Stimulated activated CD8-positive, alpha-beta memory T cell treated with anti-CD3 and anti-CD28 coated beads, Interleukin-4, amount 100 ng/mL, for 48 hours (primary cell): ENCODE measurements around the gene CDKAL1.

Source experiments
- DNase-seq: peaks from one replicate; pipeline ENCODE4 v3.0.0-alpha.2; 2020

Gene CDKAL1

DNA sequence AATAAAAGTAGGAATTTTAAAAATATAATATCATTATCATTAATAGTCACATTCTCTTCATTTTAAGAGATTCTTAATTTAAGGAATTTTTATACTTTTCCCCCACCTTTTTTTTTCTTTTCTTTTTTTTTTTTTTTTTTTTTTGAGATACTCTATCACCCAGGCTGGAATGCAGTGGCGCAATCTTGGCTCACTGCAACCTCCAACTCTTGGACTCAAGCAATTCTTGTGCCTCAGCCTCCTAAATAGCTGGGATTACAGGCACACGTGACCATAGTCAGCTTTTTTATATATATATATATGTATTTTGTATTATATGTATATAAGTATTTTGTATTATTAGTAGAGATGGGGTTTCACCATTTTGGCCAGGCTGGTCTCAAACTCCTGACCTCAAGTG lies 457.7 kb downstream of the CDKAL1 start:
- DNase-seq = no peak

DNA sequence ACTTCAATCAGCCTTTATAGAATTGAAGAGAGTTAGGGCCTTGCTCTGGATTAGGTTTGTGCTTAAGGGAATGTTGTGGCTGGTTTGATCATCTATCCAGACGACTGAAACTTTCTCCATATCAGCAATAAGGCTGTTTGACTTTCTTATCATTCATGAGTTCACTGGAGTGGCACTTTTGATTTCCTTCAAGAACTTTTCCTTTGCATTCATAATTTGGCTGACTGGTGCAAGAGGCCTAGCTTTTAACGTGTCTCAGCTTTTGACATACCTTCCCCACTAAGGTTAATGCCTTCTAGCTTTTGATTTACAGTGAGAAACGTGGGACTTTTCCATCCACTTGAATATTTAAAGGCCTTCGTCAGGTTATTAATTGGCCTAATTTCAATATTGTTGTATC lies 461.8 kb downstream of the CDKAL1 start:
- DNase-seq = no peak

- no peak for DNase-seq
These were observed 463.0 kb downstream of the CDKAL1 start for GRCh38 chr6:20997143-20997769.

DNA sequence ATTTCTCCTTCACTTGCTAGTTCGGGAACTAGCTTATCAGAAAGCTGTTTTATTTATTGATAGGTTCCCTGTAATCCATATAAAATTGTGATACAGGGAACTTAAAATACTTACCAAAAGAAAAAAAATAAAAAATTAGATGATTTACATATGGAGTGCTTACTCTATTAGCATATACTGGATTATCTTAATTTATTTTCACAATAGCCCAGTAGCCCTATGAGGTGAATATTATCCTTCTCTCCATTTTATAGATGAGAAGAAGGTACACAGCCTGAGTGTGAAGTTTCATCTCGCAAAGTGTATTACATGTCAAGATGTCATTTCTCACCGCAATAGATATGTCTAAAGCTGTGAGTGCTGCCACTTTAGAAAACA lies 463.5 kb downstream of the CDKAL1 start:
- no peak for DNase-seq

- no peak for DNase-seq
These were observed 464.6 kb downstream of the CDKAL1 start for GRCh38 chr6:20998748-20999448.

DNA sequence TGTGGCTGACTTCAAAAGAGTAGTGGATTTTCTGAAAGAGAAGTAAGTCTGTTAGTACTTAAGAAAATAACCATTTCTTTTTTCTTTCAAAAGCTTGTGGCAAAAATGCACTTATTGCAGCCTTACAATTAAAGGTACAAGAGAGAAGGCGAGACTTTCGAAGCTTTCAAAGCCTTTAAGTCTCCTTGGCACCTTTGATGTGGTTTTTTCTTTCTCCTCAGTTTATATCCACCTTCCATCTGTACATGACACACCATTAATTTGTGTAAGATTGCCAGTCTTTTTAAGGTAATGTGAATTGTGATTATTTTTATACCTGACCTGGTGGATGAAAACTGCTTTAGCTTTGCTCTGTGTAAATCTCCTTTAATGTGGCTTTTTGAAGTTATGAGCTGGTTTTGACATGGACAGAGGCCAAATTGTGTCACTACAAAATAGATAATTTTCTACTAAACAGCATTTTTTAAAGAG lies 466.1 kb downstream of the CDKAL1 start:
- no peak for DNase-seq

DNA sequence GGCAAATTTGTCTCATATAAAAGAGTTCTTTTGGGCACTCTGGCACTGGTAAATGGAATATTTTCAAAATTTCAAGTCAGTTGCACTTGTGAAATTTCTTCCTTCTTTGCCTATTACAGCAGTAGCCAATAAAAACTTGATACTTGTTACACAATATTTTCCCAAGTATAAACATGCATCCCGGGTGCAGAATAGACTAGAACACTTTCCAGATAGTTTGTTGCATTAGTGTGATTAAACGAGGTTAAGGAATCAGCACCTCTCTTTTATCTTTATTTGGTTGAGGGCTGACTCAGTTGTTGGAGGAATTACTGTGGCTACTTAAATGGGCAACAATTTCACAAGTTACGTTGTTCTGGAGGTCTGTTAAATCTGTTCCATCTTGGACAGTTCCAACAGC lies 467.5 kb downstream of the CDKAL1 start:
- no peak for DNase-seq

- DNase-seq = no peak
These were observed 469.7 kb downstream of the CDKAL1 start for GRCh38 chr6:21003780-21004541.

GRCh38 chr6:21005816-21006570 lies 471.7 kb downstream of the CDKAL1 start:
- DNase-seq = no peak

- no peak for DNase-seq
These were observed 485.4 kb downstream of the CDKAL1 start for GRCh38 chr6:21019614-21020013.

- no peak for DNase-seq
These were observed 488.3 kb downstream of the CDKAL1 start for GRCh38 chr6:21022343-21023107.

DNA sequence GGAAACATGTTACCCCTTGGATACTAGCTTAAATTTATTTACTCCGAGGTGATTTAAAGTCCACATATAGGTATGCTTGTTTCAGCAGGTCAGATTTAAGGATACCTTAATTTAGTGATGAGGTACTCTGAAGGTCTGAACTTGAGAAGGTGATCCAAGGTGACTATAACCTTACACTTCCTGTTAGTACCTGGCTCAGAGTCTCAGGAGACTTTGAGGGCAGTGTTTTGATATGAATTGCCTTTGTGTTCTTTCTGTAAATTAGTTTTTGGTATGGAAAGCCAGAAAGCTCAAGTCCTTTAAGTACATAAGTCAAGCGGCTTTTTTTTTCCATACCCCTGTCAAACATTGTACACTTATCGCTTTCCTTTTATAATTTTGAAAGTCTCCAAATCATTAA lies 489.0 kb downstream of the CDKAL1 start:
- no peak for DNase-seq

GRCh38 chr6:21024616-21025015 lies 490.4 kb downstream of the CDKAL1 start:
- DNase-seq = no peak

- no peak for DNase-seq
These were observed 492.5 kb downstream of the CDKAL1 start for GRCh38 chr6:21026576-21027273.

DNA sequence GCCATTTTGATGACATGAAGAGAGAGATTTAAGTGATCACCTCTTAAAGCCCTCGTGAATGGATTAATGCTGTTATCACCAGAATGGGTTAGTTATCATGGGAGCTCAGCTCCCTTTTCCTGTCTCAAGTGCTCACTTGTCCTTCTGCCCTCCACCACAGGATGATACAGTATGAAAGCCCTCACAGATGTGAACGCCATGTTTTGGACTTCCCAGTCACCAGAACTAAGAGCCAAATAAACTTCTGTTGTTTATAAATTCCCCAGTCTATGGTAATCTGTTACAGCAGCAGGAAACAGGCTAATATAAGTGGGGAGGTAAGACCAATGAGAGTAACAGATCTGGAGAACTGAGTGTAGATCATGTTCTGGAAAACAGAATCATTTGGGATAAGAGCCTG lies 493.2 kb downstream of the CDKAL1 start:
- no peak for DNase-seq

GRCh38 chr6:21031182-21031581 lies 496.9 kb downstream of the CDKAL1 start:
- no peak for DNase-seq

GRCh38 chr6:21033084-21033483 lies 498.8 kb downstream of the CDKAL1 start:
- DNase-seq = no peak

DNA sequence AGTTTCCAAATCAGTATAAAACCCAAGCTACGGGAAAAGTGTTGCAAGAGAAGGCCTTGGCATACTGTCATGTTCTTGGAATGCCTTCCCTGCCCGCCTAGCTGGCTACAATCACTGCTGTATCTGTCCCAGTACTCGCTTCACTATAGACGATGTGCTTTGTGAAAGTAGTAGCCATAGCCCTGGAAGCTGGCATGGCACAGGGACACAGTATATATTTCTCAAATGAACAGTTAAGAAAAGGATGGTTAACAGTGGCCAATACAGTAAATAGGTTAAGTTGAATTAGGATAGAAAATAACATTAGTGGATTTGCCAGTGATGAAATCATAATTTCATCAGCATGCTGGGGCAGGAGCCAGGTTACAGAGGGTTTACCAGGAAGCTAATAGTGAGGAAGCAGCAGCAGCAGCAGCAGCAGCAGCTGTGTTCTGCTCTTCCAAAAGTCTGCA lies 499.3 kb downstream of the CDKAL1 start:
- DNase-seq = no peak

GRCh38 chr6:21034345-21034744 lies 500.1 kb downstream of the CDKAL1 start:
- no peak for DNase-seq

DNA sequence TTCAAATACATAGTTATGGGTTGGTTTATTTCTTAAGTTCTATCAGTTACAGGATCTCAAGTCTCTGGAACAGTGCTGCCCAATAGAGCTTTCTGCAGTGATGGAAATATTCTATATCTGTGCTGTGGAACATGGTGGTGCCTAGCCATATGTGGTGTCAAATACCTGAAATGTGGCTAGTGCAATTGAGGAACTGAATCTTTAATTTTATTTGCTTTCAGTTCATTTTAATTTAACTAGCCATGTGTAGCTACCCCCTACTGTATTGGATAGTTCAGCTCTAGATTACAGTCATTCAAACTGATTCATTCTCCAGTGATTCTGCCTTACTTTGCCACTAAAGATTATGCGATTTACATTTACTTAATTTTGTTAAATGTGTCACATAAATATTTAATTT lies 503.2 kb downstream of the CDKAL1 start:
- no peak for DNase-seq

DNA sequence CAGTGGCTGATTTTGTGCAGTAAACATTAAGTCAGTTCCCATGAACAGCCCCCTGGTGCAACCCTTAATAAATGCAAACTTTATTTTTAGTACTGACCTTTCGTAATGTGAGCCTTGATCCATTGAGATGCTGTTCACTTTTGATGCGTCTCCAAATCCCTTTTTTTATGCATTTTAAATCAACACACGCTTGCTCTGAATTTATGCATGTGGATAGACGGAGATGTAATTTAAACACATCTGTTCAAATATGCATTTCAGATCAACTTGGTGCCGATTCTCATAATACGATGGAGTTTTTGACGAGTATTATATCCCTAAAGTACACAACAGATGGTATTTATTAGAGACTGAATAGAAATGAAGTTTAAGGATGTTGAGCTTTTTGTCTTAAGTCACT lies 505.7 kb downstream of the CDKAL1 start:
- no peak for DNase-seq
